GM18507 (cell line): Measurements from ENCODE around the gene NFATC1.
"Not testable (repeated sequence)": the region's sequence is repeated elsewhere in the genome, so short reads cannot be mapped to it uniquely, and the experiment has no call there.

Source experiments
- DNase-seq: peaks from one replicate; pipeline ENCODE4 v3.0.0; 2011; ENCODE audit warnings: low read depth; ENCODE audit not compliant: insufficient read length; ENCODE audit errors: extremely low spot score
- FAIRE-seq: peaks from 2 replicates; lab custom pipeline; 2011; peaks lifted over from hg19 to GRCh38; lab: Jason Lieb, UNC

The NFATC1 gene

GRCh38 chr18:79374408-79375171 is 21.1 kb upstream of the NFATC1 start:
- DNase-seq, result no peak
- FAIRE-seq, result peak; percentile 81

- DNase-seq, result no peak
- no peak for FAIRE-seq
Measured at GRCh38 chr18:79375441-79376154, 20.1 kb upstream of the NFATC1 start.

DNA sequence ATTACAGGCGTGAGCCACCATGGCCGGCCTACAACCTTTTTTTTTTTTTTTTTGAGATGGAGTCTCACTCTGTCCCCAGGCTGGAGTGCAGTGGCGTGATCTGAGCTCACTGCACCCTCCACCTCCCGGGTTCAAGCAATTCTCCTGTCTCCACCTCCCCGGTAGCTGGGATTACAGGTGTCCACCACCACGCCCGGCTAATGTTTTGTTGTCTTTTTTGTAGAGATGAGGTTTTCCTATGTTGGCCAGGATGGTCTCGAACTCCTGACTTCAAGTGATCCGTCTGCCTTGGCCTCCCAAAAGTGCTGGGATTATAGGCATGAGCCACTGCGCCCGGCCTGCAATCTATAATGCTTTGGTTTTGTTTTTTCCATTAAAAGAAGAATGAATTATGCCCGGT is 19.1 kb upstream of the NFATC1 start:
- not testable (repeated sequence) for DNase-seq, FAIRE-seq

DNA sequence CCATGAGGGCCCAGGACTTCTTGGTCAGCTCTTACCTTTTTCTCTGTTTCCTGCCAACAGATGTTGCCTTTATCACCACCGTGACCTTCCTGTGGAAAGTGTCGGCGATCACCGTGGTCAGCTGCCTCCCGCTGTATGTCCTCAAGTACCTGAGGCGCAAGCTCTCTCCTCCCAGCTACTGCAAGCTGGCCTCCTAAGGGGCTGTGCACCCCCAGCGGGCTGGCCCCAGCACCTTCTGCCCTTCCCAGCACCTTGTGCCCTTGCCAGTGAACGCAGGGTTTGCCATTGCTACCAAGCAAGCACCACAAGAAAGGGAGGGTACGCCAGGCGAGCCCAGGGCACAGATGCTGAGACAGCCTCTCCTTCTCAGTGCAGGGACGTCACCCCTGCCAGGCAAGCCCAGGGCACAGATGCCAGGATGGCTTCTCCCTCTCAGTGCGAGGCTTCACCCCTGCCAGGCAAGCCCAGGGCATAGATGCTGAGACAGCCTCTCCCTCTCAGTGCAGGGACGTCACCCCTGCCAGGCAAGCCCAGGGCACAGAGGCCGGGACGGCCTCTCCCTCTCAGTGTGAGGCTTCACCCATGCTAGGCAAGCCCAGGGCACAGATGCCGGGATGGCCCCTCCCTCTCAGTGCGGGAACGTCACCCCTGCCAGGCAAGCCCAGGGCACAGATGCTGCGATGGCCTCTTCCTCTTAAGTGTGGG is 18.4 kb upstream of the NFATC1 start:
- FAIRE-seq, result no peak

GRCh38 chr18:79378536-79379250 is 17.0 kb upstream of the NFATC1 start:
- DNase-seq (no peak), FAIRE-seq (peak; percentile 93)

More for the DNA sequence above, 18.4 kb upstream of the NFATC1 start:
- no peak for DNase-seq

DNA sequence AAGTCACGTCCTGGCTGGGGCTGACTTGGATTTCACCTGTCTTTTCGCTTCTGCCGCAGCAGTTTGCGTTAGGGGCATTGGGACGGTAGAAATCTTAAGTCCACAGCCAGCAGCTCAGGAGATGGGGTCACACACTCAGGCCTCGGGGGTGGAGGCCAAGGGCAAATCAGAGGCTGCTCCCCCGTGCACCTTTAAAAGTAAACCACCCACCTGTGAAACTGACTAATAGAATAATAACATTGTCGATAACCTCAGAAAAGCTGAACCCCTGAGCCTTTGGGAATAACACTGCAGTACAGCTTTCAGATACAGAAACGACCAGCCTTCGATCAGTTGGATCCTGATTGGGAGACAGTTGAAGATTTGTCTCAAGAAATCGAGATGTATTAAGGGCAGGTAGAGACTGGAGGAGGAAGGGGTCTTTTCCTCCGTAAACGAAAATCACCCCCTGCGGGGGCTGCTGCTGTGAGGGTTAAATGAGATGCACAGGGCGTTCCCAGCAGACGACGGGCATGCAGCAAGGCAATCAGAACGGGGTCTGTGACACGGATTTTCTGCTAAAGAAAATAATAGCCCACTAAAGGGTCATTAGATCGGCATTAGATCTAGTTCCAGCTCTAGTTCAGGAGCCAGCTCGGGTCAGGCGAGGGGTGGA is 16.4 kb upstream of the NFATC1 start:
- FAIRE-seq (no peak), DNase-seq (no peak)

GRCh38 chr18:79379931-79380815 is 15.6 kb upstream of the NFATC1 start:
- FAIRE-seq (no peak), DNase-seq (no peak)

DNA sequence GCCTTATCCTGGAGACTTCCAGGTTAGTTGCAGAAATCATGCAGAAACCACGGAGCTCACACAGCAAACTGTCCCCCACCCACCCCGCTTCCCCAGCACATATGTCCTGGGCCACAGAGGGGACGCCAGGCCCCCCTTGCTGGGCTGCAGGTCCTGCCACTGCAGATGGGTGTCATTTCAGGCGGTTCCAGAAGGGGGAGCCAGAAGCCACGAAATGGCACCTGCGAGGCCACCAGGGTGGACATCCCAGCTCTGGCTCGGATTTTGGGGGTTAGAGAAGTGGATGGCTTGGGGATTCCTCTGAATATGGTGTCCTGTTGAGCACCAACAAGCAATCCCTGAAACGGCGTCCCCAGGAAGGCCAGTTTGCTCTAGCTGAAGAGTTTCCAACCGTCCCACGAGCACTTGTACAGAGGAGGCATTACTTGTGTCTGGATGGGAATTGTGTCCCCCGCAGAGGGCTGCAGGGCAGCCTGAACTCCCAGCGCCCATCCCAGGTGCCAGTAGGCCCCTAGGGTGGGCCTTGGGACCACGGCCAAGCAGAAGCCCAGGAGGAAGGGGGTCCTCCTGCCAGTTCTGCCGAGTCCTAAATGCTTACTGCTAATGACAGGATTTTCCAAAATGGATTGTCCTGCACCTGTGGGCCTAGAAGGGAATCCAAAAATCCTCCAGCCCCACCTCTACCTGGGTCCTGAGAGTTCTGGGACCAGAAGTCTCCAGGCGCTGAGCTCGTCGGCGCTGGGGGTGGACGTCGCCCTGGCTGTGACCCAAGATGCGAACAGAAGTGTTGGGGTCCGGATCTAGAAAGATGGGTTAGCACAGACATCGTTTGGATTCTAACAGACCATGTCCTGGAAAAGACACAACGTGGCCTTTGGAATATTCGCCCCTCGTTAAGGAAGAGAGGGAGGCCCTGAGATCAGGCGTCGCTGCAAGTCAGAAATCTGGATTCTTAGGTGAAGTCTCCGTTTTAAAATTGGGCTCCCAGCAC is 14.6 kb upstream of the NFATC1 start:
- DNase-seq (no peak), FAIRE-seq (peak; percentile 67)

GRCh38 chr18:79381811-79382311 is 13.9 kb upstream of the NFATC1 start:
- no peak for FAIRE-seq
- no peak for DNase-seq

GRCh38 chr18:79382681-79383387 is 12.9 kb upstream of the NFATC1 start:
- DNase-seq (no peak), FAIRE-seq (no peak)

GRCh38 chr18:79383388-79384056 is 12.2 kb upstream of the NFATC1 start:
- no peak for FAIRE-seq
- no peak for DNase-seq

DNA sequence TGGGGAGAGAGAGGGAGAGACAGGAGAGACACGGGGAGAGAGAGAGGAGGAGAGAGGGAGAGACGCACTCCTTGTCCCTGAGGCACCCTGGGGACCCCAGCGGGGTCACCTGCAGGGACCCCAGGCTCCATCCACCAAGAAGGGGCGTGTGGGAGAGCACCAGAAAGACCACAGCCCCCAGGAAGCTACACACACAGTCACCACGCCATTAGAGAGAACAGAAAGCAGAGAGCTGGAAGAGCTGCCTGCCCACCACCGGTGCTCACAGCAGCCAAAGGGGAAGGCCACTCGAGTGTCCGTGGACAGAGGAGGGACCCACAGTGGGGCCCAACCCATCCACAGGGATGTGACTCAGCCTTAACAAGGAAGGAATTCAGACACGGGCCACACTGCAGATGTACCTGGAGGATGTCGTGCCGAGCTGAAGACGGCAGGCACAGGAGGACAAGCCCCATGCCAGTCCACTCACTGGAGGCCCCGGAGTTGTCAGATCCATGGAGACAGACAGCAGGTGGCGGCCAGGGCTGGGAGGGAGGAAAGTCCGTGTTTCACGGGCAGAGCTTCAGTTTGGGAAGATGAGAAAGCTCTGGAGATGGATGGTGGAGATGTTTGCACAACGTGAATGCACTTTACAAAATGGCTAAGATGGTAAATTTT is 11.5 kb upstream of the NFATC1 start:
- FAIRE-seq, result no peak
- no peak for DNase-seq

DNA sequence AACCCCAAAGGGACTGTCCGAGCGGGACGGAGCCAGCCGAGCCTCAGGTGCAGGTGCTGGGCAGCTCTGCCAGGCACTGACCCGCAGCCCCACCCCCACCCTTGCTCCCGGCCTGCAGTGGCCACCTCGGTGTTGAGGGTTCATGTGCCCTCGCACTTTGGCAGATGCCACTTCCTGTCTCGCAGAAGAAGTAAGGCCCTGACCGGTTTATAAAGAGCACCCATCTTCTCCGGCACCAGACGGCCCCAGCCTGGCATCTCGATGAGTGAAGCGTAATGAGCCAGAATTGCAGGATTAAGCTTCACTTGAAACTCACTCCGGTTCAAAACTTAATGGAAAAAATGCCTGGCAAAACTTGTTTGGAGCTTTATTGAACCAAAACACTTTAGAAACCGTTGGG is 10.9 kb upstream of the NFATC1 start:
- no peak for DNase-seq
- FAIRE-seq, result no peak

DNA sequence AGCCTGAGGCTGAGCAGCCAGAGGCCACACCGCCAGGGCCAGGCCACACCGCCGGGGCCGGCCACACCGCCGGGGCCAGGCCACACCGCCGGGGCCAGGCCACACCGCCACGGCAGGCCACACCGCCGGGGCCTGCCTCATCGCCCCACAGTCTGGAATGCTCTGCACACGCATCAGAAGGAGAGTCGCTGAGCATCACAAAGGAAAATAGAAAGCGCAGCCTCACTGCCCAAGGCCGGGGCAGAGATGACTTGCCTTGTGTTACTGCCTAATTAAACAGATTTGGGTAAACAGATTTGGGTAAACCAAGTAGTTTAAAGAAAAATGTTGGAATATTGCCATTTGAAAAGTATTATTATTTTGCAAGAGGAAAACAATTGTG is 10.4 kb upstream of the NFATC1 start:
- FAIRE-seq (no peak), DNase-seq (no peak)

GRCh38 chr18:79385708-79386341 is 9.9 kb upstream of the NFATC1 start:
- DNase-seq (no peak), FAIRE-seq (no peak)
